NT2/D1 (cell line): ENCODE measurements around the gene CKAP5.

Experiments
- SUZ12 ChIP-seq: IDR thresholded peaks from 2 replicates; pipeline ENCODE4 v1.6.1; 2011; ENCODE audit not compliant: insufficient read length, insufficient read depth; ENCODE audit errors: extremely low read depth
- YY1 ChIP-seq: IDR thresholded peaks from 2 replicates; pipeline ENCODE4 v1.6.1; 2011; ENCODE audit not compliant: insufficient read length, insufficient read depth
- ZNF274 ChIP-seq: IDR thresholded peaks from 2 replicates; pipeline ENCODE4 v1.6.1; 2011; ENCODE audit warnings: mild to moderate bottlenecking, low read depth, low read length

DNA sequence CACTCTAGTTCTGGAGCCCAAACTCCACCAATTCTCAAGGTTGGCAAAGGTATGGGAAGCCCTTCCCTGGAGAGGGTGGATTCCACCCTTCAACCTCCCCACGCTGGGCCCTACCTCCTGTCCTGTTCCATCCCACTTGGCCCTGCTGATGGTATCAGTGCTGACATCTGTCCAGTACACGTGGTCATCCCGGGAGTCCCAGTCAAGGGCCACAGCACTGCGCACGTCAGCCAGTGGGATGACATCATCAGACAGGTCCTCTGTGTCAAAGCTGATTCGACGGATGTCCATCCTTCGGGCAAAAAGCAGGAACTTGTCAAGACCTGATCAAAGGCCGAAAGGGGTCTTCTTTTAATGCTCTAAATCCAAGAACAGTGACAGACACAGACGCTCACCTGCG is 40.1 kb upstream of the CKAP5 start:
- TF ChIP-seq SUZ12 (no peak), YY1 (no peak), ZNF274 (no peak)
